ENCODE measurements around the gene SPAG17. TPM values are rescaled to one million over a fixed set of nuclear protein-coding genes. Genes with fewer than 3 reads are reported as not detected.

The SPAG17 gene
- total and polyA plus RNA-seq, 2 of the 4 experiments (the other 2 are of a cell fraction), result 0.10 TPM; not detected in 1

GRCh38 chr1:118137900-118138299, 47.1 kb downstream of the SPAG17 start:
- no peak overlapping the region for H2AFZ ChIP-seq (replicated peaks; ENCODE audit: low read length, poor library complexity)
- H3K14ac ChIP-seq (replicated peaks; ENCODE audit: low read depth, low read length), result no peak overlapping the region
- WGBS, 2 experiments (ENCODE audit: extremely low coverage in 2 of 2, insufficient read length in 1 of 2), result no CpG with 5 or more reads among the region's 3 CpGs
- no peak for TF ChIP-seq CHD1 (IDR thresholded peaks at IDR 0.05; ENCODE audit: low read depth, low read length)
- no peak for TF ChIP-seq MAFK (IDR thresholded peaks at IDR 0.05; ENCODE audit: low read depth, low read length)
- TF ChIP-seq ELK1 (IDR thresholded peaks at IDR 0.05; ENCODE audit: borderline replicate concordance, low read depth, low read length), result no peak
- no peak for TF ChIP-seq USF2 (IDR thresholded peaks at IDR 0.05; ENCODE audit: low read depth, low read length)
- intact Hi-C loops (cut with micrococcal nuclease) (no loop called here), in situ Hi-C loops (cut with MboI; ENCODE audit: low sequenced_read_pairs) (no loop called here), dilution Hi-C loops (cut with HindIII; ENCODE audit: low sequenced_read_pairs, unreplicated experiment) (no loop called here)
- no peak overlapping the region for H3K4me2 ChIP-seq (ENCODE audit: low read depth, low read length)
- no peak overlapping the region for H2AK5ac ChIP-seq (ENCODE audit: low read depth, low read length)
- no TSS peak for BruUV-seq (replicated peaks)
- ATAC-seq (ENCODE audit: low read depth) (no peak), DNase-seq (no peak)
- POLR2A ChIA-PET (ENCODE audit: unreplicated experiment), result no interaction called here
- no peaks in the 10 kb centered on the region for H3K9me3 ChIP-seq (ENCODE audit: control insufficient read depth, insufficient read depth, low read length)
- no peak overlapping the region for H4K5ac ChIP-seq (ENCODE audit: low read depth, low read length)
- H2BK5ac ChIP-seq (ENCODE audit: low read depth, low read length, poor library complexity, severe bottlenecking), result no peak overlapping the region
- no peak overlapping the region for H4K91ac ChIP-seq (ENCODE audit: insufficient read depth, low read depth, low read length)
- no peak overlapping the region for H3K4me3 ChIP-seq (ENCODE audit: insufficient read depth, low read depth, low read length)
- no peak overlapping the region for H3K23ac ChIP-seq (ENCODE audit: low read depth, low read length)
- H4K20me1 ChIP-seq (ENCODE audit: insufficient read depth, low read length), result no peaks in the 10 kb centered on the region
- no peak overlapping the region for H2AK9ac ChIP-seq (replicated peaks; ENCODE audit: low read depth, low read length, poor library complexity)
- no peak overlapping the region for H2BK20ac ChIP-seq (ENCODE audit: low read depth, low read length)
- no peak overlapping the region for H3K18ac ChIP-seq (ENCODE audit: low read depth, low read length)
- no peak overlapping the region for H3K27ac ChIP-seq (ENCODE audit: insufficient read depth, low read length)
- H3K4me1 ChIP-seq (ENCODE audit: control insufficient read depth, insufficient read depth, low read length), result peaks cover 8% of the 10 kb centered on the region
- no peaks in the 10 kb centered on the region for H3K27me3 ChIP-seq (ENCODE audit: control insufficient read depth, insufficient read depth, low read length)
- H3K56ac ChIP-seq (ENCODE audit: extremely low read depth, insufficient read depth, low read length), result no peak overlapping the region
- H2BK15ac ChIP-seq (ENCODE audit: low read depth, low read length), result no peak overlapping the region
- CTCF ChIA-PET, result no interaction called here
- no peak overlapping the region for H3K9ac ChIP-seq (ENCODE audit: low read depth, low read length)
- no peak overlapping the region for H3K4ac ChIP-seq (ENCODE audit: low read depth, low read length)
- H3K79me1 ChIP-seq (ENCODE audit: low read depth in 1 of 2, low read length in 2 of 2), result no peaks in the 10 kb centered on the region
- H4K8ac ChIP-seq (ENCODE audit: low read depth in 2 of 2, low read length in 2 of 2), result no peak overlapping the region
- no peaks in the 10 kb centered on the region for H3K9me1 ChIP-seq (ENCODE audit: insufficient read depth, low read length)
- no peaks in the 10 kb centered on the region for H3K36me3 ChIP-seq (ENCODE audit: control insufficient read depth, insufficient read depth, low read length)
- no peak overlapping the region for H2BK120ac ChIP-seq (ENCODE audit: low read depth, low read length)

All from IMR-90 (cell line).